ENCODE measurements around the gene ANKFN1.

Gene ANKFN1

GRCh38 chr17:56441308-56441707 lies 288.0 kb downstream of the ANKFN1 start:
- peak; percentile 61; the same call in 2 of the 3 replicates for ATAC-seq (ENCODE audit: low read depth)
- no peaks in the 10 kb centered on the region for H3K27me3 ChIP-seq (ENCODE audit: insufficient read depth, poor library complexity, severe bottlenecking)
- DNase-seq (ENCODE audit: low spot score), result no peak
- no peak for TF ChIP-seq CTCF (IDR thresholded peaks at IDR 0.05; ENCODE audit: poor library complexity, severe bottlenecking)
- peak overlapping the region; percentile 56 for H3K27ac ChIP-seq (ENCODE audit: poor library complexity, severe bottlenecking)
- H3K36me3 ChIP-seq (ENCODE audit: low read depth), result no peaks in the 10 kb centered on the region
- no peak overlapping the region for H3K4me3 ChIP-seq (ENCODE audit: severe bottlenecking)
- peaks cover 18% of the 10 kb centered on the region for H3K4me1 ChIP-seq (ENCODE audit: insufficient read depth, poor library complexity, severe bottlenecking)
- H3K9me3 ChIP-seq (ENCODE audit: severe bottlenecking), result no peaks in the 10 kb centered on the region

GRCh38 chr17:56445692-56446411 lies 292.6 kb downstream of the ANKFN1 start:
- no peak for ATAC-seq (ENCODE audit: low read depth)

GRCh38 chr17:56447171-56447570 lies 293.9 kb downstream of the ANKFN1 start:
- Histone ChIP-seq H3K9me3 (ENCODE audit: severe bottlenecking) (no peaks in the 10 kb centered on the region), H3K36me3 (ENCODE audit: low read depth) (no peaks in the 10 kb centered on the region), H3K4me1 (ENCODE audit: insufficient read depth, poor library complexity, severe bottlenecking) (peaks cover 2% of the 10 kb centered on the region), H3K27ac (ENCODE audit: poor library complexity, severe bottlenecking) (no peak overlapping the region), H3K4me3 (ENCODE audit: severe bottlenecking) (no peak overlapping the region), H3K27me3 (ENCODE audit: insufficient read depth, poor library complexity, severe bottlenecking) (no peaks in the 10 kb centered on the region)
- DNase-seq (ENCODE audit: low spot score), result no peak
- TF ChIP-seq CTCF (IDR thresholded peaks at IDR 0.05; ENCODE audit: poor library complexity, severe bottlenecking), result no peak
- ATAC-seq (ENCODE audit: low read depth), result no peak

More at GRCh38 chr17:56445692-56446411, 292.6 kb downstream of the ANKFN1 start:
- TF ChIP-seq CTCF (IDR thresholded peaks at IDR 0.05; ENCODE audit: poor library complexity, severe bottlenecking), result no peak
- no peaks in the 10 kb centered on the region for H3K9me3 ChIP-seq (ENCODE audit: severe bottlenecking)
- no peak overlapping the region for H3K4me3 ChIP-seq (ENCODE audit: severe bottlenecking)
- H3K36me3 ChIP-seq (ENCODE audit: low read depth), result no peaks in the 10 kb centered on the region
- no peak for DNase-seq (ENCODE audit: low spot score)
- peaks cover 15% of the 10 kb centered on the region for H3K4me1 ChIP-seq (ENCODE audit: insufficient read depth, poor library complexity, severe bottlenecking)
- H3K27me3 ChIP-seq (ENCODE audit: insufficient read depth, poor library complexity, severe bottlenecking), result no peaks in the 10 kb centered on the region
- no peak overlapping the region for H3K27ac ChIP-seq (ENCODE audit: poor library complexity, severe bottlenecking)

- H3K27ac ChIP-seq (ENCODE audit: poor library complexity, severe bottlenecking), result no peak overlapping the region
- ATAC-seq (ENCODE audit: low read depth) (no peak), DNase-seq (ENCODE audit: low spot score) (no peak)
- H3K4me3 ChIP-seq (ENCODE audit: severe bottlenecking), result no peak overlapping the region
- TF ChIP-seq CTCF (IDR thresholded peaks at IDR 0.05; ENCODE audit: poor library complexity, severe bottlenecking), result no peak
- H3K27me3 ChIP-seq (ENCODE audit: insufficient read depth, poor library complexity, severe bottlenecking), result no peaks in the 10 kb centered on the region
- no peaks in the 10 kb centered on the region for H3K9me3 ChIP-seq (ENCODE audit: severe bottlenecking)
- no peaks in the 10 kb centered on the region for H3K36me3 ChIP-seq (ENCODE audit: low read depth)
- no peaks in the 10 kb centered on the region for H3K4me1 ChIP-seq (ENCODE audit: insufficient read depth, poor library complexity, severe bottlenecking)
Measured at GRCh38 chr17:56448371-56448770, 295.1 kb downstream of the ANKFN1 start.

- H3K4me1 ChIP-seq (ENCODE audit: insufficient read depth, poor library complexity, severe bottlenecking), result no peaks in the 10 kb centered on the region
- ATAC-seq (ENCODE audit: low read depth), result no peak
- H3K27ac ChIP-seq (ENCODE audit: poor library complexity, severe bottlenecking), result no peak overlapping the region
- no peaks in the 10 kb centered on the region for H3K9me3 ChIP-seq (ENCODE audit: severe bottlenecking)
- no peak overlapping the region for H3K4me3 ChIP-seq (ENCODE audit: severe bottlenecking)
- no peak for DNase-seq (ENCODE audit: low spot score)
- no peak for TF ChIP-seq CTCF (IDR thresholded peaks at IDR 0.05; ENCODE audit: poor library complexity, severe bottlenecking)
- no peaks in the 10 kb centered on the region for H3K27me3 ChIP-seq (ENCODE audit: insufficient read depth, poor library complexity, severe bottlenecking)
- no peaks in the 10 kb centered on the region for H3K36me3 ChIP-seq (ENCODE audit: low read depth)
Measured at GRCh38 chr17:56449176-56449575, 295.9 kb downstream of the ANKFN1 start.
